GM21423 (cell line): Measurements from ENCODE around the gene PTPRD.
"Not testable (repeated sequence)": the region's sequence is repeated elsewhere in the genome, so short reads cannot be mapped to it uniquely, and the experiment has no call there.

Experiments
- ATAC-seq: cut with Tn5 transposase; IDR thresholded peaks from one replicate; pipeline ENCODE4 v1.9.1; 2021; ENCODE audit warnings: mild to moderate bottlenecking, moderate library complexity; ENCODE audit not compliant: unreplicated experiment

The PTPRD gene

GRCh38 chr9:9392755-9393154, 1220.0 kb downstream of the PTPRD start:
- no peak for ATAC-seq

DNA sequence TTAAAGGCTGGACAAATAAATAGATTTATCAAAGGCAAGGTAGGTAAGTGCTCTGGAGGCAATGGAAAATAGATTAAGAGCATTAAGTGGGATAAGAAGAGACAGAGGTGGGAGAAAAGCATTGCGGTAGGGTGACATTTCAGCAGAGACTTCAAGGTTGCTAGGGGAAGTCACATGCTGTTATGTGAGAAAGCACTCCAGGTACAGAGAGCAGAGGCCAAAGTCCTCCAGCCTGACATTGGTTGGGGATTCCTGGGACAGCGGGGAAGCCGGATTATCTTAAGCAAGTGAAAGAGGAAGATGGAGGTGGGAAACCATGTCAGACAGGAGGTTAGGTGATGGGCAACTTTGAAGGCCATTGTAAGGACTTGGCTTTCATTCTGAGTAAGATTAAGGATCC, 1222.9 kb downstream of the PTPRD start:
- no peak for ATAC-seq

DNA sequence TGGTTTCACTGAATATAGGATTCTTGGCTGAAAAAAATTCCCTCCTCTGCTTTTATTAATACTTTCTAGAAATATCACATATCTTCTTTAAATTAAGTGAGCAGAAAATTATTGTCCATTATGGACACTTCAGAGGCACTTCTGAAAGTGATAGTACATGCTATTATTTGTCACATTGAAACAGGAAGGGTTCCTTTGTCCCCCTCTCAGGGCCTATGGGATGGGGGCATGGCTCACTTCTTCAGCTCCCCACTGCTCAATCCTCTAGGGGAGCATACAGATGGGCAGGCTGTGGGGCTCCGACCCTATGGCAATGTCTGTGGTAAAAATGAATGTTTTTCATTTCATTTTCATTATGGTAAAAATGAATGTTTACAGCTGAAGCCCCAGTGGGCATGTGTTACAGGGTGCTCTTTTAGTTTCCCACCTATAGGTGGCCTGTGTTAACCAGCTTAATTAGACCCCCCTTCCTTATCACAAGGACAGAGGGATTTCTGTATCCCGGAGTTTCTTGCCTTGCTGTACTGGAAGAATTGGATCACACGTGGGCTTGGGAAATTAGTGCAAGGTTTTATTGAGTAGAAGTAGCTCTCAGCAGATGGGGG, 1225.2 kb downstream of the PTPRD start:
- no peak for ATAC-seq

GRCh38 chr9:9362332-9362731, 1250.5 kb downstream of the PTPRD start:
- ATAC-seq: no peak

GRCh38 chr9:9352877-9353481, 1259.8 kb downstream of the PTPRD start:
- ATAC-seq: no peak

DNA sequence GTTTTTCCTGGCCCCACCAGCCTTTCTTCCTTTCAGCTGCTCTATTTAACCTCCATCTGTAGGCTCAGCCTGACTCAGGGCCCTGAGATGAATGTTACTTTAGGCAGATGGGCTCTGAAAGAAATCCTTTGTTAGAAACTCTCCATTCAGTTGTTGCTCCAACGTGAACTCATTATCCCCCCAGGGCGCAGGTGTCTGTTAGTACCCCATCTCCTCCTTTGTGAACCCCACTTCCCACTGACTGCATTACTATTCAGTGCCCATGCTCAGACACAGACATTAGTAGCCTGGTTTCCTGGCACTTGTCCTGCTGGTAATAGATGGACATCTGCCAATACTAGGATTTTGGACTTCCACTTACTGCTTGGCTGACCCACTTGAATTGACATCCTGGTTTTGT, 1271.6 kb downstream of the PTPRD start:
- ATAC-seq: no peak

DNA sequence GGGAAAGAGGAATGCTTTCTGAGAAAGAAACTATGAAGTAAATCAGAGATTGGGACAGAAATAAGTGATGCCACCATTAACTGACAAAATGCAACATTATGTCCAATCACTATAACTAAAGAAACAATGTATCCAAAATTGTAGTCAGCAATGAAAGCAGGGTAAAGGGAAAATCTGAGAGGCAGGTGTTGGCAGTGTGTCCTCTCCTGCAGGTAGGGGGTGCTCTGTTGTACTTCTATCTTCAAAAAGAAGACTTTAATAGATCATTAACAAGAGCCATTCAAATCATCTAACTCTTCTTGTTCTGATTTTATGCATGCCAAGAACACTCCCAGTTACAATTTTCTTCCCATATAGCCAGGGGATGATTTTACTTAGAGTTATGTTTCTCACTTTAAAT, 1275.7 kb downstream of the PTPRD start:
- no peak for ATAC-seq

DNA sequence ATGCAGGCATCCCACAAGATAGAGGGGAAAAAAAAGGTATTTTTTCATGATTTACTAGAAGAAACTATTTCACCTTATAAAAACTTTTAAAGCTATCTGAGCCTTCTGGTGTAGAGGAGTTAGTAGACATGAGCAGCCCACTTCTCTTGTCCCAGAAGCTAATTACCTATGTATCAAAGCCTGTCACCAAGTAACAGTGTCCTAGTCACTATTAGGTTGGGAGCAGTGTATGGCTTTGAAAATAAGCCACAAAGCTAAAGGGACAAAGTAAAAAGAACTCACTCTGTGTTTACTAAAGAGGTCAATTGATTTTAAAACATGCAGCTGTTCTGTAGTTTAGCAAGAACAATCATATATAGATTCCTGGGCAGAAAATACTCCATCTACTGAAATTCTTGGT, 1286.1 kb downstream of the PTPRD start:
- ATAC-seq: no peak

DNA sequence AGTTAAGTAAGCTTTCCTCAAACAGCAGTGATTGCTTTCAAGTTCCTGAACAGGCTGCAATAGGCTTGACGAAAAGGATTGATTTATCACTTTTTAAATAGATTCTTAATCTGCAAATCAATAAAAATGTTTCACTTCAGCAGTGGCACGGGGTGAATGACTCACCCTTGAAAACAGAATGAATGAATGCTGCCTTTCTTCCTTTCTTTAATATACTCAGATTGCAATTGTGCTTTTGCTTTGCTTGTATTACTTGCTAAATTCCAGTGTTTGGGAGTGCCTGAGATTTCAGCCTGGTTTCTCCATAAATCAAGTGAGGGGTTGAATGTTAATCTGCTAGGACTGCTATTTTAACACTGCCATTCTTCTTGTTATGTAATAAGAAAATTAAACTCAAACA, 1293.8 kb downstream of the PTPRD start:
- ATAC-seq: no peak

DNA sequence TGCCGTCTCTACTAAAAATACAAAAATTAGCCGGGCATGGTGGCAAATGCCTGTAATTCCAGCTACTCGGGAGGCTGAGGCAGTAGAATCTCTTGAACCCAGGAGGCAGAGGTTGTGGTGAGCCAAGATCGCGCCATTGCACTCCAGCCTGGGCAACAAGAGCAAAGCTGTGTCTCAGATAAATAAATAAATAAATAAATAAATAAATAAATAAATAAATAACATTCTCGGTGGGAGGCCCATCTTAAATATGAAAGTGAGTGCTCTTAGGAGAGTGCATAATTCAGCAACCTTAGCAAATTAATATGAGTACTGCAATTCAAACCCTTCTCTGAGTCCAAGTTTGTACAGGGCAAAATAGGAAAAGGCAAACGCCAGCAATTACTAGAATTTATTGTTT, 1302.1 kb downstream of the PTPRD start:
- ATAC-seq: not testable (repeated sequence)

- no peak for ATAC-seq
Measured at GRCh38 chr9:9305600-9305999, 1307.2 kb downstream of the PTPRD start.

- no peak for ATAC-seq
Measured at GRCh38 chr9:9299134-9299533, 1313.7 kb downstream of the PTPRD start.

- no peak for ATAC-seq
Measured at GRCh38 chr9:9286001-9286400, 1326.8 kb downstream of the PTPRD start.

GRCh38 chr9:9284201-9284600, 1328.6 kb downstream of the PTPRD start:
- no peak for ATAC-seq

- no peak for ATAC-seq
Measured at GRCh38 chr9:9283159-9283986, 1329.4 kb downstream of the PTPRD start.

GRCh38 chr9:9275601-9276000, 1337.2 kb downstream of the PTPRD start:
- ATAC-seq: no peak

- ATAC-seq: no peak
Measured at GRCh38 chr9:9257999-9258498, 1354.8 kb downstream of the PTPRD start.

DNA sequence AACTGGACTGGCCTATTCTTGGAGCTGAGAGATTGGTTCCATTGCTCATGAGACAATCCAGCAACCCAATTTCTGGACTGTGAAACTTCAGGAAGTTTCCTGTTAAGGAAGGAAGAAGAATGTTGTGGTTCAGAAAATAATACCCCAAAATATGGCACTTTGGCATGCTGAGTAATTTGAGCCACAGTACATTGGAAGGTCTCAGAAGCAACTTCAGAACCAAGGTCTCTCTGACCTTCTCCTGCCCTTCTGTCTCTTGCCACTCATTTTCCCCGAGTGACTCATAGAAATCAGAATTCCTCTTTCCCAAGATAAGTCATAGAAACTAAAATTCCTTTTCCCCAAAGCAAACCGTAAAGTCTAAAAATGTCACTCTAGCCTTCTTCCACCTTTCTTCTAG, 1366.1 kb downstream of the PTPRD start:
- no peak for ATAC-seq

DNA sequence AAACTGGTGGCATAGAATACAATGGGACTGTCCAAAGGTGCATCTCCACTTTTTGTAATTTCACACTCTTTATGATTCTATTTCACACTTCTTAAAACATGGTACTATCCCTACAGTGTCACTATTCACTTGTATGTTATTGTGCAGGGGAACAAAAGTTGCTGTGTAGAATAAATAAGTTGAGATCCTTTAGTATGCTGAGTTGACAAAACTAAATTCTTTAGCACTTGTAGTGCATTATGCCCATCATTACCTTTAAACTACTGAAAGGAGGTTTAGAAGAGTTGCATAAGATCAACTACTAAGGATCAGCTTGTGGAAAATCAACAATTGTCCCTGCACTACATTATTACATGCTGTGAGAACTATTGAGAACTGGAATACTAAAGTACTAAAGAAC, 1380.9 kb downstream of the PTPRD start:
- ATAC-seq: no peak

- no peak for ATAC-seq
Measured at GRCh38 chr9:9229269-9229668, 1383.5 kb downstream of the PTPRD start.

GRCh38 chr9:9223175-9223574, 1389.6 kb downstream of the PTPRD start:
- no peak for ATAC-seq

- ATAC-seq: no peak
Measured at GRCh38 chr9:9222730-9223129, 1390.1 kb downstream of the PTPRD start.
